ENCODE results near the gene AP3S1. TPM values are rescaled to one million over a fixed set of nuclear protein-coding genes. Genes with fewer than 3 reads are reported as not detected.

AP3S1 gene
- total RNA-seq, 2 experiments from 2014 or later: 33.2 to 33.6 TPM

GRCh38 chr5:115857626-115858349 is 16.1 kb downstream of the AP3S1 start:
- Histone ChIP-seq H3K36me3 (ENCODE audit: insufficient read depth, low read length) (no peaks in the 10 kb centered on the region), H3K9me3 (ENCODE audit: control insufficient read depth in 1 of 2, insufficient read depth in 1 of 2, low read length in 2 of 2) (no peaks in the 10 kb centered on the region), H3K27me3 (ENCODE audit: control insufficient read depth in 1 of 2, insufficient read depth in 2 of 2, low read length in 2 of 2) (no peaks in the 10 kb centered on the region), H3K4me3 (ENCODE audit: low read length) (no peak overlapping the region), H3K27ac (ENCODE audit: low read depth in 1 of 2, low read length in 2 of 2) (no peak overlapping the region), H3K4me1 (ENCODE audit: insufficient read depth, low read length) (no peaks in the 10 kb centered on the region)
- DNase-seq (no peak), ATAC-seq (ENCODE audit: poor library complexity) (no peak)
- no peak for TF ChIP-seq CTCF (IDR thresholded peaks at IDR 0.05)
- H3K27me3 Mint-ChIP-seq: no peaks in the 10 kb centered on the region
- H3K4me1 Mint-ChIP-seq (ENCODE audit: low read depth): peaks cover 37% of the 10 kb centered on the region
- CTCF ChIA-PET: interaction anchor here (1.4 kb wide), 1 partner anchor 15 kb away, joined by 4 read pairs; no protein-coding TSS in a partner anchor
- H3K4me3 Mint-ChIP-seq: no peak overlapping the region
- H3K36me3 Mint-ChIP-seq (ENCODE audit: low read depth): peaks cover 17% of the 10 kb centered on the region
- H3K9me3 Mint-ChIP-seq: no peaks in the 10 kb centered on the region
- intact Hi-C loops (cut with DNase I, micrococcal nuclease): no loop called here
- no peak overlapping the region for H3K27ac Mint-ChIP-seq
- POLR2A ChIA-PET: no interaction called here

- ChIA-PET POLR2A (no interaction called here), CTCF (interaction anchor here (1.4 kb wide), 1 partner anchor 14 kb away, joined by 4 read pairs; no protein-coding TSS in a partner anchor)
- H3K4me3 Mint-ChIP-seq: no peak overlapping the region
- H3K9me3 ChIP-seq (ENCODE audit: control insufficient read depth in 1 of 2, insufficient read depth in 1 of 2, low read length in 2 of 2): no peaks in the 10 kb centered on the region
- H3K9me3 Mint-ChIP-seq: no peaks in the 10 kb centered on the region
- peaks cover 37% of the 10 kb centered on the region for H3K4me1 Mint-ChIP-seq (ENCODE audit: low read depth)
- no peaks in the 10 kb centered on the region for H3K27me3 ChIP-seq (ENCODE audit: control insufficient read depth in 1 of 2, insufficient read depth in 2 of 2, low read length in 2 of 2)
- no peaks in the 10 kb centered on the region for H3K27me3 Mint-ChIP-seq
- no peaks in the 10 kb centered on the region for H3K36me3 ChIP-seq (ENCODE audit: insufficient read depth, low read length)
- no peak overlapping the region for H3K27ac ChIP-seq (ENCODE audit: low read depth in 1 of 2, low read length in 2 of 2)
- ATAC-seq (ENCODE audit: poor library complexity) (no peak), DNase-seq (no peak)
- H3K4me1 ChIP-seq (ENCODE audit: insufficient read depth, low read length): no peaks in the 10 kb centered on the region
- TF ChIP-seq CTCF (IDR thresholded peaks at IDR 0.05): no peak
- H3K36me3 Mint-ChIP-seq (ENCODE audit: low read depth): peaks cover 15% of the 10 kb centered on the region
- no peak overlapping the region for H3K27ac Mint-ChIP-seq
- H3K4me3 ChIP-seq (ENCODE audit: low read length): no peak overlapping the region
- intact Hi-C loops (cut with DNase I, micrococcal nuclease): no loop called here
Observed at GRCh38 chr5:115858396-115858795, 16.7 kb downstream of the AP3S1 start.

- intact Hi-C loops (cut with DNase I, micrococcal nuclease): no loop called here
- Mint-ChIP-seq H3K27me3 (no peaks in the 10 kb centered on the region), H3K4me3 (no peak overlapping the region), H3K36me3 (ENCODE audit: low read depth) (peaks cover 6% of the 10 kb centered on the region), H3K9me3 (no peaks in the 10 kb centered on the region), H3K4me1 (ENCODE audit: low read depth) (peaks cover 32% of the 10 kb centered on the region), H3K27ac (no peak overlapping the region)
- Histone ChIP-seq H3K4me3 (ENCODE audit: low read length) (no peak overlapping the region), H3K4me1 (ENCODE audit: insufficient read depth, low read length) (no peaks in the 10 kb centered on the region), H3K36me3 (ENCODE audit: insufficient read depth, low read length) (no peaks in the 10 kb centered on the region), H3K27me3 (ENCODE audit: control insufficient read depth in 1 of 2, insufficient read depth in 2 of 2, low read length in 2 of 2) (no peaks in the 10 kb centered on the region), H3K27ac (ENCODE audit: low read depth in 1 of 2, low read length in 2 of 2) (no peak overlapping the region), H3K9me3 (ENCODE audit: control insufficient read depth in 1 of 2, insufficient read depth in 1 of 2, low read length in 2 of 2) (no peaks in the 10 kb centered on the region)
- TF ChIP-seq CTCF (IDR thresholded peaks at IDR 0.05): no peak
- ChIA-PET POLR2A (no interaction called here), CTCF (interaction anchor here (1.4 kb wide), 1 partner anchor 13 kb away, joined by 4 read pairs; no protein-coding TSS in a partner anchor)
- ATAC-seq (ENCODE audit: poor library complexity): no peak
- DNase-seq: no peak
Observed at GRCh38 chr5:115859378-115859777, 17.6 kb downstream of the AP3S1 start.

All from CD4-positive, alpha-beta T cell (primary cell).